Measurements from ENCODE around the gene SLC44A4.

DNA sequence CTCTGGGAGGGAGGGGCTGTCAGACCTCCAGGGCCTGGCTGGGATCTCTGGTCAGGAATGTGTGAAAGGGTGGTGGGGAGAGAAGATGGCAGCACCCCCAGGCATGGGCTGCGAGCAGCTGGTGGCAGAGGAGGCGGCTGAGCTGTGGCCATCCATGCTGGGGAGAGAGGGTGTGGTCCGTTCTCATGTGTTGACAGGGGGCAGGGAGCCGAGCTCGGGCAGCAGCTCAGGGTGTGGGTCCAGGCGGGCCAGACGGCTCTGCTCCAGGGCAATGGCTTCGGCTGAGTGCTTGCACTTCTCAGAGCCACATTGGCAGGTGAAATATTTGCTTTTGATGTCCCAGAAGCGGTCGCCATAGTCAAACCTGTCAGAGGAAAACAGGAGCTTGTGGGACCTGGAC lies 1.1 kb upstream of the SLC44A4 start:
- TF ChIP-seq, protein P1, sequence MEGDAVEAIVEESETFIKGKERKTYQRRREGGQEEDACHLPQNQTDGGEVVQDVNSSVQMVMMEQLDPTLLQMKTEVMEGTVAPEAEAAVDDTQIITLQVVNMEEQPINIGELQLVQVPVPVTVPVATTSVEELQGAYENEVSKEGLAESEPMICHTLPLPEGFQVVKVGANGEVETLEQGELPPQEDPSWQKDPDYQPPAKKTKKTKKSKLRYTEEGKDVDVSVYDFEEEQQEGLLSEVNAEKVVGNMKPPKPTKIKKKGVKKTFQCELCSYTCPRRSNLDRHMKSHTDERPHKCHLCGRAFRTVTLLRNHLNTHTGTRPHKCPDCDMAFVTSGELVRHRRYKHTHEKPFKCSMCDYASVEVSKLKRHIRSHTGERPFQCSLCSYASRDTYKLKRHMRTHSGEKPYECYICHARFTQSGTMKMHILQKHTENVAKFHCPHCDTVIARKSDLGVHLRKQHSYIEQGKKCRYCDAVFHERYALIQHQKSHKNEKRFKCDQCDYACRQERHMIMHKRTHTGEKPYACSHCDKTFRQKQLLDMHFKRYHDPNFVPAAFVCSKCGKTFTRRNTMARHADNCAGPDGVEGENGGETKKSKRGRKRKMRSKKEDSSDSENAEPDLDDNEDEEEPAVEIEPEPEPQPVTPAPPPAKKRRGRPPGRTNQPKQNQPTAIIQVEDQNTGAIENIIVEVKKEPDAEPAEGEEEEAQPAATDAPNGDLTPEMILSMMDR (IDR thresholded peaks at IDR 0.05 in 4 of 5, conservative IDR thresholded peaks at IDR 0.05 in 1 of 5), result no peak
- TF ChIP-seq POLR2A (IDR thresholded peaks at IDR 0.05), result no peak
